Measurements from ENCODE around the gene JAK3. TPM values are rescaled to one million over a fixed set of nuclear protein-coding genes. Genes with fewer than 3 reads are reported as not detected.

JAK3 gene
- total and polyA plus RNA-seq, 2 of the 8 experiments (the other 6 are each of a cell fraction or from before 2014, with no cell fraction given): 4.0 to 4.7 TPM

- Histone ChIP-seq H3K36me3 (ENCODE audit: control insufficient read depth in 2 of 4, insufficient read depth in 4 of 4, low read length in 3 of 4) (no peaks in the 10 kb centered on the region), H3K23ac (ENCODE audit: insufficient read length) (no peak overlapping the region), H4K91ac (replicated peaks; ENCODE audit: insufficient read length, low read length) (peak overlapping the region; percentile 34), H3K9me3 (ENCODE audit: insufficient read depth in 2 of 2, low read depth in 1 of 2, low read length in 1 of 2) (no peaks in the 10 kb centered on the region), H3K9ac (replicated peaks in 1 of 4; ENCODE audit: extremely low read depth in 1 of 4, low read depth in 3 of 4, low read length in 3 of 4) (peak overlapping the region; percentile 52 to 73 (median 62); a peak in 6 of 7 replicates), H3K4me3 (ENCODE audit: extremely low read depth in 1 of 4, insufficient read depth in 2 of 4, low read depth in 3 of 4, low read length in 4 of 4) (peak overlapping the region; percentile 66 to 93 (median 80)), H4K5ac (ENCODE audit: insufficient read length, low read depth, low read length) (peak overlapping the region; percentile 71), H2AK5ac (ENCODE audit: low read depth, low read length) (no peak overlapping the region), H2BK15ac (ENCODE audit: low read length) (peak overlapping the region; percentile 61), H4K20me1 (replicated peaks in 1 of 2; ENCODE audit: control insufficient read depth in 1 of 2, insufficient read depth in 2 of 2, low read length in 2 of 2) (no peaks in the 10 kb centered on the region), H3K4ac (replicated peaks; ENCODE audit: insufficient read length, low read depth, low read length) (peak overlapping the region; percentile 47), H4K8ac (ENCODE audit: extremely low read depth, insufficient read depth, low read length) (peak overlapping the region; percentile 75; the same call in 1 of the 2 replicates), H3K4me1 (replicated peaks in 1 of 4; ENCODE audit: control insufficient read depth in 3 of 4, insufficient read depth in 4 of 4, low read length in 3 of 4) (peaks cover 0 to 14% (median 3%) of the 10 kb centered on the region in 4 experiments; a peak in 6 of 7 replicates), H2BK12ac (ENCODE audit: low read depth, low read length) (peak overlapping the region; percentile 62; the same call in 1 of the 2 replicates), H3K14ac (ENCODE audit: insufficient read length) (no peak overlapping the region), H3K79me2 (ENCODE audit: control insufficient read depth in 1 of 2, insufficient read depth in 2 of 2, low read length in 2 of 2) (no peaks in the 10 kb centered on the region), H3K23me2 (ENCODE audit: low read depth, low read length) (peaks cover 5% of the 10 kb centered on the region; the same call in 1 of the 2 replicates), H3K18ac (ENCODE audit: extremely low read depth, low read length) (peak overlapping the region; percentile 97), H3K27ac (ENCODE audit: low read depth, low read length) (peak overlapping the region; percentile 82), H3K56ac (replicated peaks; ENCODE audit: insufficient read length, low read depth, low read length) (peak overlapping the region; percentile 74), H3K27me3 (replicated peaks in 1 of 4; ENCODE audit: control insufficient read depth in 3 of 4, extremely low read depth in 1 of 4, insufficient read depth in 3 of 4, low read length in 3 of 4) (no peaks in the 10 kb centered on the region), H3K4me2 (ENCODE audit: insufficient read depth in 1 of 2, low read depth in 2 of 2, low read length in 2 of 2) (peak overlapping the region; percentile 85 to 100), H2AFZ (ENCODE audit: low read length) (peak overlapping the region; percentile 95; the same call in 1 of the 2 replicates), H2BK5ac (ENCODE audit: low read depth, low read length) (peak overlapping the region; percentile 95; the same call in 1 of the 2 replicates), H3K79me1 (ENCODE audit: low read depth, low read length) (no peaks in the 10 kb centered on the region), H2BK120ac (replicated peaks; ENCODE audit: low read depth, low read length) (peak overlapping the region; percentile 3), H2BK20ac (ENCODE audit: low read length) (no peak overlapping the region)
- ChIA-PET POLR2A (ENCODE audit: partially characterized antibody) (interaction anchor here (0.6 to 4.0 kb wide), 11 partner anchors 8 to 300 kb away, joined by 3 to 29 read pairs (median 4); partner anchors contain the start of genes INSL3 and RPL18A), CTCF (ENCODE audit: partially characterized antibody) (interaction anchor here (0.7 to 1.8 kb wide), 10 partner anchors 11 to 168 kb away, joined by 3 to 5 read pairs (median 4); partner anchors contain the start of gene RPL18A)
- FAIRE-seq (no peak), DNase-seq (ENCODE audit: low read depth in 1 of 2, low spot score in 2 of 2) (peak; percentile 88 to 89)
- 9% methylated on average over 19 of the region's 29 CpGs; no CpG with 5 or more reads in 1 of the 2 experiments for WGBS, 2 experiments (ENCODE audit: extremely low coverage in 1 of 2, insufficient coverage in 1 of 2, insufficient read length in 1 of 2, insufficient replicate concordance in 2 of 2, low coverage in 1 of 2, low lambda C conversion rate in 2 of 2, missing lambda C conversion rate in 1 of 2)
- TF ChIP-seq ATF2 (IDR thresholded peaks at IDR 0.05; ENCODE audit: low read length) (no peak), POU5F1 (IDR thresholded peaks at IDR 0.05; ENCODE audit: low read depth, low read length) (no peak), POLR2AphosphoS5 (IDR thresholded peaks at IDR 0.05; ENCODE audit: low read depth, low read length) (no peak), MAFK (IDR thresholded peaks at IDR 0.05; ENCODE audit: low read depth, low read length) (no peak), RAD21 (IDR thresholded peaks at IDR 0.05 in 1 of 2, conservative IDR thresholded peaks at IDR 0.05 in 1 of 2; ENCODE audit: low read depth in 2 of 2, low read length in 2 of 2) (peak in 1 of 2 experiments; percentile 28; a peak in 2 of 4 replicates)
These were observed 17.8 kb downstream of the JAK3 start for GRCh38 chr19:17829855-17830566.

Measured in H1 (cell line).